WTC11 (cell line): ENCODE data around the gene HOXA10. TPM values are rescaled to one million over a fixed set of nuclear protein-coding genes. Genes with fewer than 3 reads are reported as not detected.

Experiments used
- ATAC-seq: fragments of 200-7000 bp; cut with Tn5 transposase; 2 replicates; pipeline ENCODE4 v1.10.0; 2021; ENCODE audit warnings: mild to moderate bottlenecking, moderate library complexity
- CTCF ChIA-PET: fragments of 300-600 bp; sonication (Branson Sonifier 250); formaldehyde crosslinking; loops from one replicate; lab custom pipeline; 2021; ENCODE audit warnings: antibody characterized with exemption; lab: Charles Lee
- POLR2A ChIA-PET: fragments of 350-600 bp; sonication (Branson Sonifier 250); formaldehyde crosslinking; loops from one replicate; lab custom pipeline; 2021; ENCODE audit warnings: antibody characterized with exemption; lab: Charles Lee
- DNase-seq: peaks from one replicate; pipeline ENCODE4 v3.0.0; 2021; ENCODE audit warnings: low spot score
- H3K27ac Mint-ChIP-seq: 2 replicates; pipeline ENCODE4 v1.8.0; 2021; ENCODE audit warnings: mixed read lengths
- H3K27me3 Mint-ChIP-seq: 2 replicates; pipeline ENCODE4 v1.8.0; 2021; ENCODE audit warnings: low read depth, mild to moderate bottlenecking, moderate library complexity, mixed read lengths
- H3K36me3 Mint-ChIP-seq: 2 replicates; pipeline ENCODE4 v1.8.0; 2021; ENCODE audit warnings: mixed read lengths
- H3K4me1 Mint-ChIP-seq: 2 replicates; pipeline ENCODE4 v1.8.0; 2022; ENCODE audit warnings: mixed read lengths
- H3K4me3 Mint-ChIP-seq: 2 replicates; pipeline ENCODE4 v1.8.0; 2021; ENCODE audit warnings: mild to moderate bottlenecking, moderate library complexity, mixed read lengths
- H3K9me3 Mint-ChIP-seq: 2 replicates; pipeline ENCODE4 v1.8.0; 2021; ENCODE audit warnings: mixed read lengths
- CBFB ChIP-seq: sonication (generic); formaldehyde crosslinking; IDR thresholded peaks from 2 replicates; pipeline ENCODE4 v1.8.1; 2022; ENCODE audit warnings: mild to moderate bottlenecking, low read depth, missing genetic modification reagents
- EMX1 ChIP-seq: fragments of 250-450 bp; sonication (Bioruptor Pico); IDR thresholded peaks from 2 replicates; pipeline ENCODE4 v1.8.0; 2021; ENCODE audit warnings: mild to moderate bottlenecking
- FOXJ3 ChIP-seq: sonication (generic); formaldehyde crosslinking; IDR thresholded peaks from 2 replicates; pipeline ENCODE4 v1.9.0; 2021; ENCODE audit warnings: missing genetic modification reagents, mild to moderate bottlenecking, borderline replicate concordance
- JUN ChIP-seq: sonication (generic); formaldehyde crosslinking; IDR thresholded peaks from 2 replicates; pipeline ENCODE4 v1.8.0; 2023; ENCODE audit warnings: mild to moderate bottlenecking, missing genetic modification reagents
- PRRX2 ChIP-seq: fragments of 250-450 bp; sonication (Bioruptor Pico); IDR thresholded peaks from 2 replicates; pipeline ENCODE4 v1.8.0; 2021; ENCODE audit warnings: mild to moderate bottlenecking
- SMAD4 ChIP-seq: sonication (generic); formaldehyde crosslinking; IDR thresholded peaks from 2 replicates; pipeline ENCODE4 v1.8.0; 2022; ENCODE audit warnings: mild to moderate bottlenecking, missing genetic modification reagents
- SP1 ChIP-seq: sonication (generic); formaldehyde crosslinking; conservative IDR thresholded peaks from 2 replicates; pipeline ENCODE4 v1.8.1; 2022; ENCODE audit warnings: missing genetic modification reagents
- TEAD1 ChIP-seq: sonication (generic); formaldehyde crosslinking; IDR thresholded peaks from 2 replicates; pipeline ENCODE4 v1.8.0; 2022; ENCODE audit warnings: mild to moderate bottlenecking, missing genetic modification reagents
- TP53 ChIP-seq: sonication (generic); formaldehyde crosslinking; IDR thresholded peaks from 2 replicates; pipeline ENCODE4 v1.8.1; 2023; ENCODE audit warnings: mild to moderate bottlenecking, missing genetic modification reagents
- ZNF263 ChIP-seq: sonication (generic); formaldehyde crosslinking; IDR thresholded peaks from 2 replicates; pipeline ENCODE4 v1.8.1; 2022; ENCODE audit warnings: low read depth, mild to moderate bottlenecking, moderate library complexity, missing genetic modification reagents
- ZNF317 ChIP-seq: sonication (generic); formaldehyde crosslinking; IDR thresholded peaks from 2 replicates; pipeline ENCODE4 v1.8.1; 2023; ENCODE audit warnings: low read depth, mild to moderate bottlenecking, moderate library complexity, missing genetic modification reagents, borderline replicate concordance
- total RNA-seq: library from RNA; stranded (reverse); gene quantifications from 3 replicates; pipeline ENCODE4 v1.2.3, GENCODE V29; 2021
- TF ChIP-seq, protein P1 (sequence below): sonication (generic); formaldehyde crosslinking; IDR thresholded peaks from 2 replicates; pipeline ENCODE4 v1.8.1; 2022; ENCODE audit warnings: mild to moderate bottlenecking, missing genetic modification reagents, moderate library complexity, borderline replicate concordance
- TF ChIP-seq, protein P2 (sequence below): sonication (generic); formaldehyde crosslinking; IDR thresholded peaks from 2 replicates; pipeline ENCODE4 v1.8.0; 2022; ENCODE audit warnings: mild to moderate bottlenecking, missing genetic modification reagents
- TF ChIP-seq, protein P3 (sequence below): sonication (generic); formaldehyde crosslinking; IDR thresholded peaks from 2 replicates; pipeline ENCODE4 v1.8.1; 2023; ENCODE audit warnings: mild to moderate bottlenecking, missing genetic modification reagents, moderate library complexity
- TF ChIP-seq, protein P4 (sequence below): sonication (generic); formaldehyde crosslinking; conservative IDR thresholded peaks from 2 replicates; pipeline ENCODE4 v1.8.1; 2023; ENCODE audit warnings: mild to moderate bottlenecking, low read depth, missing genetic modification reagents, moderate library complexity

The HOXA10 gene
- total RNA-seq, 1 experiment from 2014 or later, result 0.07 TPM

DNA sequence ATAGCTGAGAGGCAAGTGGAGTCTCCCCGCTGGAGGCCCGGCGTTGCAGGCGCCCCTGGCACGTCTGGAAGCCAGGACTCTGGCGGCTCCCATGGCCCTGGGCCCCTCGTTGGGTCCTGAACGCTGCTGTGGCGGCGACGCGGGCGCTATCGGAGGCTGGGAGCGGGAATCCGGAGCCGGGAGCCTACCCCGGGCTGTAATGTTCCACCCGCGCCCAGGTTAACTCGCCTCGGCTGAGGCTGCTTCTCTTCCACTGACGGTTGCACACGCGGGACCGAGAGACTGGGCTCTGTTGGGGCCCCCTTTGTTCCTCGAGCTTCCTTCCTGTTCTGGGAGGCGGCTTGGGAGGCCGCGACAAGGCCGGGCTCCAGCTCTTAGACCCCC, 29.3 kb downstream of the HOXA10 start:
- no peaks in the 10 kb centered on the region for H3K9me3 Mint-ChIP-seq
- H3K27me3 Mint-ChIP-seq, result peaks cover 100% of the 10 kb centered on the region
- ChIA-PET POLR2A (no interaction called here), CTCF (interaction anchor here (1.2 to 2.5 kb wide), 11 partner anchors 11 to 768 kb away, joined by 3 to 9 read pairs (median 5); partner anchors contain the start of gene HOXA11)
- H3K4me1 Mint-ChIP-seq, result peaks cover 24% of the 10 kb centered on the region
- TF ChIP-seq, protein P1, sequence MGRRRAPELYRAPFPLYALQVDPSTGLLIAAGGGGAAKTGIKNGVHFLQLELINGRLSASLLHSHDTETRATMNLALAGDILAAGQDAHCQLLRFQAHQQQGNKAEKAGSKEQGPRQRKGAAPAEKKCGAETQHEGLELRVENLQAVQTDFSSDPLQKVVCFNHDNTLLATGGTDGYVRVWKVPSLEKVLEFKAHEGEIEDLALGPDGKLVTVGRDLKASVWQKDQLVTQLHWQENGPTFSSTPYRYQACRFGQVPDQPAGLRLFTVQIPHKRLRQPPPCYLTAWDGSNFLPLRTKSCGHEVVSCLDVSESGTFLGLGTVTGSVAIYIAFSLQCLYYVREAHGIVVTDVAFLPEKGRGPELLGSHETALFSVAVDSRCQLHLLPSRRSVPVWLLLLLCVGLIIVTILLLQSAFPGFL (CRISPR knock-in tag), result no peak
- 0 out of 2 replicates have a peak, but pooled peaks have one; percentile 13 for TF ChIP-seq ZNF263 (CRISPR knock-in tag)
- TF ChIP-seq, protein P2, sequence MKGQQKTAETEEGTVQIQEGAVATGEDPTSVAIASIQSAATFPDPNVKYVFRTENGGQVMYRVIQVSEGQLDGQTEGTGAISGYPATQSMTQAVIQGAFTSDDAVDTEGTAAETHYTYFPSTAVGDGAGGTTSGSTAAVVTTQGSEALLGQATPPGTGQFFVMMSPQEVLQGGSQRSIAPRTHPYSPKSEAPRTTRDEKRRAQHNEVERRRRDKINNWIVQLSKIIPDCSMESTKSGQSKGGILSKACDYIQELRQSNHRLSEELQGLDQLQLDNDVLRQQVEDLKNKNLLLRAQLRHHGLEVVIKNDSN (CRISPR knock-in tag), result no peak
- no peak for TF ChIP-seq JUN (CRISPR knock-in tag)
- no peak for TF ChIP-seq SMAD4 (CRISPR knock-in tag)
- ATAC-seq (no peak), DNase-seq (peak; percentile 38)
- no peak overlapping the region for H3K27ac Mint-ChIP-seq
- H3K36me3 Mint-ChIP-seq, result no peaks in the 10 kb centered on the region
- H3K4me3 Mint-ChIP-seq, result 0 out of 2 replicates have a peak overlapping the region, but pooled peaks have one; percentile 20

DNA sequence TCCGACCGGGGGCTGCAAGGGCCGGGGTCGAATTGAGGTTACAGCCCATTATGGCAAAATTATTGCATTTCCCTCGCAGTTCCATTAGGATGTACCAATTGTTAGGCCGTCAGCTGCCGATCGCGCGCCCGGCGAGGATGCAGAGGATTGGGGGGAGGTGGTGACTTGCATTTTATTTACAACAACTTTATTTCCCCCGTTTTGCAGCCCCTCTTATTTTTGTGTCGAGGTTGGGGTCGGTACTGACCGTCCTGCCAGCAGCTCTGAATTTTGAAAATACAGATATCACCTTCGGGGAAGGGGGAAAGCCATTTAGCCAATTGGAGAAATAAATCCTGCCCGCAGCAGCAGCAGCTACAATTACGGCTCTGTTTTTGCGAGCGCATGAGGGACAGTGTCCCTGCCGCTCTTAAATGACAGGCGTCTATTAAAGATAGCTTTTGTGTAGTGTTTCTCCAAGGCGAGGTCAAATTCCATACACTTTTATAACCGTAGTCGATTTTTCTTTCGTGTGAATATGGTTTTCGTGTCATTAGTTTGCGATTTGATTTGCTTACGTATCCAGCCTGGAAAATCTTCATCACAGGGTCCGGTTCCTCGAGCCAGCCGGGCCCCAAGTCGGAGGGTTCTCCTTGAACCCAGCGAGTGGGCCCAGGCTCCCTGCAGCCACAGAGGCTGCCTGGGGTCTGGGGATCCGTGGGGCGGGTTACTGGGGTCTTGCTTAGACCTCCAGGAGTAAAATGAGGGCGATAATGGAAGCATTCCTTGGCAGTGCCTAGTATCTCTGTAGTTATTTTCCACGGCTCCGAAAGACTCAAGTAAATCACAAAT, 30.0 kb downstream of the HOXA10 start:
- ATAC-seq (no peak), DNase-seq (no peak)
- POLR2A ChIA-PET, result interaction anchor here (0.6 kb wide), 1 partner anchor 134 kb away, joined by 3 read pairs; no protein-coding TSS in a partner anchor
- Mint-ChIP-seq H3K27me3 (peaks cover 100% of the 10 kb centered on the region), H3K4me1 (peaks cover 25% of the 10 kb centered on the region), H3K36me3 (no peaks in the 10 kb centered on the region), H3K4me3 (no peak overlapping the region), H3K9me3 (no peaks in the 10 kb centered on the region), H3K27ac (no peak overlapping the region)
- TF ChIP-seq SP1 (CRISPR knock-in tag) (no peak), FOXJ3 (CRISPR knock-in tag) (no peak), TEAD1 (no peak), JUN (CRISPR knock-in tag) (no peak), CBFB (CRISPR knock-in tag) (no peak), ZNF317 (CRISPR knock-in tag) (no peak), EMX1 (CRISPR knock-in tag) (no peak), PRRX2 (CRISPR knock-in tag) (no peak), TP53 (CRISPR knock-in tag) (no peak)
- TF ChIP-seq, protein P3, sequence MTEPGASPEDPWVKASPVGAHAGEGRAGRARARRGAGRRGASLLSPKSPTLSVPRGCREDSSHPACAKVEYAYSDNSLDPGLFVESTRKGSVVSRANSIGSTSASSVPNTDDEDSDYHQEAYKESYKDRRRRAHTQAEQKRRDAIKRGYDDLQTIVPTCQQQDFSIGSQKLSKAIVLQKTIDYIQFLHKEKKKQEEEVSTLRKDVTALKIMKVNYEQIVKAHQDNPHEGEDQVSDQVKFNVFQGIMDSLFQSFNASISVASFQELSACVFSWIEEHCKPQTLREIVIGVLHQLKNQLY (CRISPR knock-in tag), result no peak
- TF ChIP-seq, protein P4, sequence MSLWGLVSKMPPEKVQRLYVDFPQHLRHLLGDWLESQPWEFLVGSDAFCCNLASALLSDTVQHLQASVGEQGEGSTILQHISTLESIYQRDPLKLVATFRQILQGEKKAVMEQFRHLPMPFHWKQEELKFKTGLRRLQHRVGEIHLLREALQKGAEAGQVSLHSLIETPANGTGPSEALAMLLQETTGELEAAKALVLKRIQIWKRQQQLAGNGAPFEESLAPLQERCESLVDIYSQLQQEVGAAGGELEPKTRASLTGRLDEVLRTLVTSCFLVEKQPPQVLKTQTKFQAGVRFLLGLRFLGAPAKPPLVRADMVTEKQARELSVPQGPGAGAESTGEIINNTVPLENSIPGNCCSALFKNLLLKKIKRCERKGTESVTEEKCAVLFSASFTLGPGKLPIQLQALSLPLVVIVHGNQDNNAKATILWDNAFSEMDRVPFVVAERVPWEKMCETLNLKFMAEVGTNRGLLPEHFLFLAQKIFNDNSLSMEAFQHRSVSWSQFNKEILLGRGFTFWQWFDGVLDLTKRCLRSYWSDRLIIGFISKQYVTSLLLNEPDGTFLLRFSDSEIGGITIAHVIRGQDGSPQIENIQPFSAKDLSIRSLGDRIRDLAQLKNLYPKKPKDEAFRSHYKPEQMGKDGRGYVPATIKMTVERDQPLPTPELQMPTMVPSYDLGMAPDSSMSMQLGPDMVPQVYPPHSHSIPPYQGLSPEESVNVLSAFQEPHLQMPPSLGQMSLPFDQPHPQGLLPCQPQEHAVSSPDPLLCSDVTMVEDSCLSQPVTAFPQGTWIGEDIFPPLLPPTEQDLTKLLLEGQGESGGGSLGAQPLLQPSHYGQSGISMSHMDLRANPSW, result no peak
- CTCF ChIA-PET, result interaction anchor here (0.6 to 3.8 kb wide), 38 partner anchors 9 to 1251 kb away, joined by 3 to 39 read pairs (median 4); partner anchors contain the start of genes HOXA11, HOXA13, HOXA3 and SKAP2
